Suprapubic skin (tissue), 4 donors: ENCODE data around the gene PARN. TPM values are rescaled to one million over a fixed set of nuclear protein-coding genes. Genes with fewer than 3 reads are reported as not detected.
A peak's percentile ranks its signal among the peaks of the same experiment; 100 is the strongest.

Experiments used
- DNase-seq, 2 donors: peaks; one replicate each; pipeline ENCODE4 v3.0.0-alpha.2; 2019; ENCODE audit warnings: low spot score in 2 of 2
- H3K27ac ChIP-seq: fragments of 200-600 bp; sonication (generic); one replicate; pipeline ENCODE4 v1.5.1; 2019
- H3K27me3 ChIP-seq: fragments of 200-600 bp; sonication (generic); one replicate; pipeline ENCODE4 v1.5.1; 2019
- H3K36me3 ChIP-seq: fragments of 200-600 bp; sonication (generic); one replicate; pipeline ENCODE4 v1.5.1; 2019
- H3K4me1 ChIP-seq: fragments of 200-600 bp; sonication (generic); one replicate; pipeline ENCODE4 v1.5.1; 2019
- H3K4me3 ChIP-seq: fragments of 200-600 bp; sonication (generic); one replicate; pipeline ENCODE4 v1.5.1; 2019; ENCODE audit warnings: mild to moderate bottlenecking
- H3K9me3 ChIP-seq: fragments of 200-600 bp; sonication (generic); one replicate; pipeline ENCODE4 v1.5.1; 2019
- CTCF ChIP-seq, 2 donors: fragments of 200-600 bp in 1 of 2; fragments of 450-650 bp in 1 of 2; sonication (generic) in 1 of 2; IDR thresholded peaks; one replicate each; pipeline ENCODE4 v1.5.1; 2016 to 2019; ENCODE audit warnings: antibody characterized with exemption in 2 of 2, mild to moderate bottlenecking in 1 of 2, moderate library complexity in 1 of 2
- EP300 ChIP-seq: sonication (generic); formaldehyde crosslinking; IDR thresholded peaks from one replicate; pipeline ENCODE4 v1.6.1; 2017; ENCODE audit warnings: antibody characterized with exemption
- POLR2A ChIP-seq, 2 donors: fragments of 450-650 bp; IDR thresholded peaks; one replicate each; pipeline ENCODE4 v1.6.1; 2017; ENCODE audit warnings: antibody characterized with exemption in 2 of 2, mild to moderate bottlenecking in 2 of 2, moderate library complexity in 2 of 2
- POLR2AphosphoS5 ChIP-seq, 3 donors: sonication (generic); formaldehyde crosslinking; IDR thresholded peaks; one replicate each; pipeline ENCODE4 v1.6.1; 2017; ENCODE audit warnings: antibody characterized with exemption in 3 of 3
- WGBS: methylation state at CpG from one replicate; pipeline ENCODE4 v1.1.5; 2018; 5-methylcytosine and 5-hydroxymethylcytosine counted together
- total RNA-seq, 4 donors: library from RNA; depleted of rRNA; stranded (reverse); fragments of >200 nt; gene quantifications; one replicate each; pipeline ENCODE4 v1.1.0, GENCODE V29; 2016

Gene PARN
- total RNA-seq, 4 donors from 2014 or later, result 33.7 to 44.6 (median 37.1) TPM

GRCh38 chr16:14629612-14629918 lies 495 bp downstream of the PARN start:
- peak overlapping the region; percentile 96 for H3K4me3 ChIP-seq
- no peak for DNase-seq
- H3K36me3 ChIP-seq, result peaks cover 31% of the 10 kb centered on the region
- no peak for TF ChIP-seq POLR2A (IDR thresholded peaks at IDR 0.05)
- no peaks in the 10 kb centered on the region for H3K9me3 ChIP-seq
- WGBS, result 2% methylated on average over 17 of the region's 17 CpGs
- H3K27me3 ChIP-seq, result no peaks in the 10 kb centered on the region
- H3K4me1 ChIP-seq, result peaks cover 41% of the 10 kb centered on the region
- peak overlapping the region; percentile 86 for H3K27ac ChIP-seq

- H3K4me3 ChIP-seq, result peak overlapping the region; percentile 96
- H3K27me3 ChIP-seq, result no peaks in the 10 kb centered on the region
- peak overlapping the region; percentile 86 for H3K27ac ChIP-seq
- WGBS, result 51% methylated on average over 12 of the region's 12 CpGs
- peaks cover 37% of the 10 kb centered on the region for H3K36me3 ChIP-seq
- TF ChIP-seq EP300 (no peak), CTCF (IDR thresholded peaks at IDR 0.05) (no peak), POLR2A (IDR thresholded peaks at IDR 0.05) (no peak), POLR2AphosphoS5 (IDR thresholded peaks at IDR 0.05) (no peak)
- no peak for DNase-seq
- peaks cover 36% of the 10 kb centered on the region for H3K4me1 ChIP-seq
- no peaks in the 10 kb centered on the region for H3K9me3 ChIP-seq
These were observed 1.1 kb downstream of the PARN start for GRCh38 chr16:14628806-14629611.

GRCh38 chr16:14627078-14627477 lies 3.0 kb downstream of the PARN start:
- no peak for DNase-seq
- Histone ChIP-seq H3K27me3 (no peaks in the 10 kb centered on the region), H3K9me3 (no peaks in the 10 kb centered on the region), H3K4me1 (peaks cover 23% of the 10 kb centered on the region), H3K36me3 (peaks cover 53% of the 10 kb centered on the region), H3K4me3 (no peak overlapping the region), H3K27ac (no peak overlapping the region)
- WGBS, result 92% methylated on average over 4 of the region's 4 CpGs
- TF ChIP-seq EP300 (no peak), CTCF (IDR thresholded peaks at IDR 0.05) (no peak), POLR2AphosphoS5 (IDR thresholded peaks at IDR 0.05) (no peak), POLR2A (IDR thresholded peaks at IDR 0.05) (no peak)

GRCh38 chr16:14618566-14618965 lies 11.5 kb downstream of the PARN start:
- Histone ChIP-seq H3K27ac (no peak overlapping the region), H3K4me3 (no peak overlapping the region), H3K27me3 (no peaks in the 10 kb centered on the region), H3K9me3 (no peaks in the 10 kb centered on the region), H3K4me1 (no peaks in the 10 kb centered on the region), H3K36me3 (peaks cover 87% of the 10 kb centered on the region)
- DNase-seq, result no peak
- TF ChIP-seq CTCF (IDR thresholded peaks at IDR 0.05), result no peak
- no peak for TF ChIP-seq POLR2A (IDR thresholded peaks at IDR 0.05)
- TF ChIP-seq EP300, result no peak
- no peak for TF ChIP-seq POLR2AphosphoS5 (IDR thresholded peaks at IDR 0.05)
- WGBS, result 92% methylated on average over 7 of the region's 7 CpGs

- Histone ChIP-seq H3K4me1 (no peaks in the 10 kb centered on the region), H3K9me3 (no peaks in the 10 kb centered on the region), H3K27me3 (no peaks in the 10 kb centered on the region), H3K27ac (no peak overlapping the region), H3K36me3 (peaks cover 89% of the 10 kb centered on the region), H3K4me3 (no peak overlapping the region)
- no peak for TF ChIP-seq POLR2AphosphoS5 (IDR thresholded peaks at IDR 0.05)
- TF ChIP-seq EP300, result no peak
- TF ChIP-seq CTCF (IDR thresholded peaks at IDR 0.05), result no peak
- TF ChIP-seq POLR2A (IDR thresholded peaks at IDR 0.05), result no peak
- DNase-seq, result no peak
- 94% methylated on average over 4 of the region's 4 CpGs for WGBS
These were observed 13.8 kb downstream of the PARN start for GRCh38 chr16:14616280-14616679.
